NCI-H1417 (cell line): ENCODE data around the gene CACNA2D2.

Experiments
- DNase-seq, 3 experiments: peaks; one replicate each; lab custom pipeline; 2025; lab: John Stamatoyannopoulos, UW

CACNA2D2 gene

GRCh38 chr3:50327129-50327528 is 176.3 kb downstream of the CACNA2D2 start:
- DNase-seq, result no peak

- DNase-seq, result no peak
These were observed 177.3 kb downstream of the CACNA2D2 start for GRCh38 chr3:50326182-50326541.

- no peak for DNase-seq
These were observed 177.8 kb downstream of the CACNA2D2 start for GRCh38 chr3:50325497-50326181.

GRCh38 chr3:50325113-50325480 is 178.3 kb downstream of the CACNA2D2 start:
- no peak for DNase-seq

GRCh38 chr3:50324351-50325112 is 178.9 kb downstream of the CACNA2D2 start:
- peak; percentile 27 to 65 (median 40) for DNase-seq

- no peak for DNase-seq
These were observed 179.7 kb downstream of the CACNA2D2 start for GRCh38 chr3:50323614-50324199.

- DNase-seq, result peak in 1 of 3 experiments; percentile 34
These were observed 180.3 kb downstream of the CACNA2D2 start for GRCh38 chr3:50323092-50323600.

- peak in 2 of 3 experiments; percentile 46 to 61 for DNase-seq
These were observed 180.9 kb downstream of the CACNA2D2 start, which contains the start of gene HYAL2 for GRCh38 chr3:50322386-50323091. Gene HYAL2, minus strand, starts transcription at chr3:50322745. Its CDS starts 2,256 bp downstream, at chr3:50320489.

GRCh38 chr3:50322115-50322385 is 181.4 kb downstream of the CACNA2D2 start:
- no peak for DNase-seq

GRCh38 chr3:50321336-50322114 is 181.9 kb downstream of the CACNA2D2 start:
- peak; percentile 82 to 92 (median 91) for DNase-seq

GRCh38 chr3:50320853-50321335 is 182.5 kb downstream of the CACNA2D2 start:
- DNase-seq, result peak; percentile 71 to 84 (median 79)

- DNase-seq, result no peak
These were observed 183.4 kb downstream of the CACNA2D2 start for GRCh38 chr3:50319894-50320625.

GRCh38 chr3:50319181-50319893 is 184.1 kb downstream of the CACNA2D2 start:
- DNase-seq, result no peak

GRCh38 chr3:50318615-50319014 is 184.8 kb downstream of the CACNA2D2 start:
- DNase-seq, result no peak

- DNase-seq, result no peak
These were observed 185.3 kb downstream of the CACNA2D2 start for GRCh38 chr3:50318163-50318562.

- no peak for DNase-seq
These were observed 186.1 kb downstream of the CACNA2D2 start for GRCh38 chr3:50317300-50317699.

- DNase-seq, result peak in 1 of 3 experiments; percentile 37
These were observed 186.7 kb downstream of the CACNA2D2 start for GRCh38 chr3:50316657-50317242.

GRCh38 chr3:50314816-50315215 is 188.6 kb downstream of the CACNA2D2 start:
- DNase-seq, result no peak

GRCh38 chr3:50314342-50314741 is 189.1 kb downstream of the CACNA2D2 start:
- DNase-seq, result no peak
